Ascending aorta (tissue), 2 donors: ENCODE results near the gene TAX1BP3. TPM values are rescaled to one million over a fixed set of nuclear protein-coding genes. Genes with fewer than 3 reads are reported as not detected.

ENCODE experiments used
- DNase-seq, 2 donors: peaks; one replicate each; pipeline ENCODE4 v3.0.0-alpha.2; 2019; ENCODE audit warnings: low spot score in 2 of 2
- H3K27ac ChIP-seq, 2 donors: fragments of 200-600 bp; sonication (generic); one replicate each; pipeline ENCODE4 v1.5.1; 2016 to 2017; ENCODE audit warnings: mild to moderate bottlenecking in 1 of 2
- H3K27me3 ChIP-seq: fragments of 200-600 bp; sonication (generic); one replicate; pipeline ENCODE4 v1.5.1; 2017
- H3K36me3 ChIP-seq, 2 donors: fragments of 200-600 bp; sonication (generic); one replicate each; pipeline ENCODE4 v1.5.1; 2016
- H3K4me1 ChIP-seq, 2 donors: fragments of 200-600 bp; sonication (generic); one replicate each; pipeline ENCODE4 v1.5.1; 2016 to 2017; ENCODE audit warnings: mild to moderate bottlenecking in 1 of 2
- H3K4me3 ChIP-seq, 2 donors: fragments of 200-600 bp; sonication (generic); one replicate each; pipeline ENCODE4 v1.5.1; 2016 to 2017; ENCODE audit warnings: mild to moderate bottlenecking in 1 of 2
- H3K9me3 ChIP-seq, 2 donors: fragments of 200-600 bp; sonication (generic); one replicate each; pipeline ENCODE4 v1.5.1; 2016
- intact Hi-C: fragments of 100-400 bp; cut with DNase I; formaldehyde crosslinking; loops from one replicate; pipeline ENCODE4 v1.15.1; 2023
- total RNA-seq: library from RNA; depleted of rRNA; stranded (reverse); fragments of >200 nt; gene quantifications from one replicate; pipeline ENCODE4 v1.1.0, GENCODE V29; 2016
- TF ChIP-seq, protein P1 (sequence below), 3 experiments: fragments of 200-600 bp in 2 of 3; fragments of 450-650 bp in 1 of 3; sonication (generic) in 2 of 3; IDR thresholded peaks; one replicate each; pipeline ENCODE4 v1.5.1; 2016 to 2019; ENCODE audit warnings: antibody characterized with exemption in 3 of 3, mild to moderate bottlenecking in 1 of 3, moderate library complexity in 1 of 3

Gene TAX1BP3
- total RNA-seq, 1 donor from 2014 or later, result 165 TPM

DNA sequence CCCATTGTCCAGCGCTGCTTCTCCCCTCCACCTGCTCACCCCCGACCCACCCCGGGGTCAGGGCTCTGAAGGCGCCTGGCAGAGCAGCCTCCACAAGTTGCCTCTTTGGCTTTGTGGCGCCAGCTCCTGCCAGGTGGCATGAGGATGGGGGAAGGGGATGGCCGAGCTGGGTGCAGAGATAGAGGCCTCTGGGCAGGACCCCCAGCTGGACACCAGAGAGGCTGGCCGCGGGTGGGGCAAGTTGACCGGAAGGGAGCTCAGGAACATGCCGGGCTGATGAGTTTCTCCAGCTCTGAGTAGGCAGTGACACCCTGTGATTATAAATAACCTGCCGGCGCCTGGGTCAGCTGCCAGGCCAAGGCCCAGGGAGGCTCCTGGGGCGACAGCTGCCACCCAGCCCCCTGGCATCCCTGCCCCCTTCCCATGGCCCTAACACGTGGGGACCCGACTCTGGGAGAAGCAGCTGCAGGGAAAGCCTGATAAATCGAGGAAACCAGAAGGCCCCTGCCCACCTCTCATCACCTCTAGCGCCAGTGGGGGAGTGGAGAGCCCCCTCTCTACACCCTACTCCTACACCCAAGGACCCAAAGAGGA lies 26.8 kb upstream of the TAX1BP3 start:
- peak overlapping the region; percentile 51 to 70 for H3K4me3 ChIP-seq
- DNase-seq, result no peak
- no peaks in the 10 kb centered on the region for H3K9me3 ChIP-seq
- peaks cover 8% of the 10 kb centered on the region for H3K27me3 ChIP-seq
- no peak overlapping the region for H3K27ac ChIP-seq
- peaks cover 5% of the 10 kb centered on the region in 2 donors for H3K4me1 ChIP-seq
- TF ChIP-seq, protein P1, sequence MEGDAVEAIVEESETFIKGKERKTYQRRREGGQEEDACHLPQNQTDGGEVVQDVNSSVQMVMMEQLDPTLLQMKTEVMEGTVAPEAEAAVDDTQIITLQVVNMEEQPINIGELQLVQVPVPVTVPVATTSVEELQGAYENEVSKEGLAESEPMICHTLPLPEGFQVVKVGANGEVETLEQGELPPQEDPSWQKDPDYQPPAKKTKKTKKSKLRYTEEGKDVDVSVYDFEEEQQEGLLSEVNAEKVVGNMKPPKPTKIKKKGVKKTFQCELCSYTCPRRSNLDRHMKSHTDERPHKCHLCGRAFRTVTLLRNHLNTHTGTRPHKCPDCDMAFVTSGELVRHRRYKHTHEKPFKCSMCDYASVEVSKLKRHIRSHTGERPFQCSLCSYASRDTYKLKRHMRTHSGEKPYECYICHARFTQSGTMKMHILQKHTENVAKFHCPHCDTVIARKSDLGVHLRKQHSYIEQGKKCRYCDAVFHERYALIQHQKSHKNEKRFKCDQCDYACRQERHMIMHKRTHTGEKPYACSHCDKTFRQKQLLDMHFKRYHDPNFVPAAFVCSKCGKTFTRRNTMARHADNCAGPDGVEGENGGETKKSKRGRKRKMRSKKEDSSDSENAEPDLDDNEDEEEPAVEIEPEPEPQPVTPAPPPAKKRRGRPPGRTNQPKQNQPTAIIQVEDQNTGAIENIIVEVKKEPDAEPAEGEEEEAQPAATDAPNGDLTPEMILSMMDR (IDR thresholded peaks at IDR 0.05), result no peak
- H3K36me3 ChIP-seq, result no peaks in the 10 kb centered on the region
- intact Hi-C loops, result no loop called here

DNA sequence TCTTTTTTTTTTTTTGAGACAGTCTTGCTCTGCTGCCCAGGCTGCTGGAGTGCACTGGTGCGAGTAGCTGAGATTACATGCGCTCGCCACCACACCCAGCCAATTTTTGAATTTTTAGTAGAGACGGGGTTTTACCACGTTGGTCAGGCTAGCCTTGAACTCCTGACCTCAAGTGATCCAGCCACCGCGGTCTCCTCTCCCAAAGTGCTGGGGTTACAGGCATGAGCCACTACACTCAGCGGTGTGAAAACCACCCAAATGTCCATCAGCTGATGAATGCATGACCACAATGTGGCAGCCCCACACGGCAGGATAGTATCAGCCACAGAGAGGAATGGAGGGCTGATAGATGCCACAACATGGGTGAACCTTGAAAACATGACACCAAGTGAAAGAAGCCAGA lies 25.5 kb upstream of the TAX1BP3 start:
- Histone ChIP-seq H3K9me3 (no peaks in the 10 kb centered on the region), H3K4me1 (peaks cover 5% of the 10 kb centered on the region in 2 donors), H3K27me3 (peaks cover 8% of the 10 kb centered on the region), H3K4me3 (no peak overlapping the region), H3K36me3 (no peaks in the 10 kb centered on the region), H3K27ac (no peak overlapping the region)
- intact Hi-C loops, result no loop called here
- TF ChIP-seq, protein P1 (IDR thresholded peaks at IDR 0.05), result no peak
- no peak for DNase-seq

DNA sequence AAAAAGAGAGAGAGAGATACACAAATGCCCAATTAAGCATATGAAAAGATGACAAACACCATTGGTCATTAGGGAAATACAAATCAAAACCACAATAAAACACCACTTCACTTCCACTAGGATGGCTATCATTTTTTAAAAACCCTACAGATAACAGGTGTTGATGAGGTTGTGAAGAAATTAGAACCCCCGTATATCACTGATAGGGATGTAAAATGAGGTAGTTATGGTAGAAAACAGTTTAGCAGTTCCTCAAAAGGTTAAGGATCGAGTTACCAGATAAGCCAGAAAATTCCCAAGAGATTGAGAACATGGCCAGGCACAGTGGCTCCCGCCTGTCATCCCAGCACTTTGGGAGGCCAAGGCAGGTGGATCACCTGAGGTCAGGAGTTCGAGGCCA lies 24.8 kb upstream of the TAX1BP3 start:
- H3K36me3 ChIP-seq, result no peaks in the 10 kb centered on the region
- peaks cover 8% of the 10 kb centered on the region for H3K27me3 ChIP-seq
- intact Hi-C loops, result no loop called here
- TF ChIP-seq, protein P1 (IDR thresholded peaks at IDR 0.05), result no peak
- H3K9me3 ChIP-seq, result no peaks in the 10 kb centered on the region
- no peak overlapping the region for H3K27ac ChIP-seq
- DNase-seq, result no peak
- no peak overlapping the region for H3K4me3 ChIP-seq
- peaks cover 5% of the 10 kb centered on the region in 2 donors for H3K4me1 ChIP-seq

DNA sequence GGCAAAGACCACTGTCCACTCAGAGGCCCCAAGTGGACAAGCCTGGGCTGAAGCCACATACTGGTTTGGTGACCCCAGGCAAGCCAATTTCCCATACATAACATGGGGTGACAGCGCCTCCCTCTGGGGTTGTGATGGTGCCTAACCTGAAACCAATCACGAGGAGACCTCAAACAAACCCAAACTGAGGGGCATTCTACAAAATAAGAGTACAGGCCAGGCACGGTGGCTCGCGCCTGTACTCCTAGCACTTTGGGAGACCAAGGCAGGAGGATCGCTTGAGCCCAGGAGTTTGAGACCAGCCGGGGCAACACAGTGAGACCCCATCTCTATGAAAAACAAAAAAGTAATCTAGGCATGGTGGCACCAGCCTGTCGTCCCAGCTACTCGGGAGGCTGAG lies 24.0 kb upstream of the TAX1BP3 start:
- Histone ChIP-seq H3K4me3 (no peak overlapping the region), H3K27ac (no peak overlapping the region), H3K4me1 (peaks cover 5% of the 10 kb centered on the region in 2 donors), H3K27me3 (peaks cover 8% of the 10 kb centered on the region), H3K9me3 (no peaks in the 10 kb centered on the region), H3K36me3 (no peaks in the 10 kb centered on the region)
- TF ChIP-seq, protein P1 (IDR thresholded peaks at IDR 0.05), result no peak
- no peak for DNase-seq
- intact Hi-C loops, result no loop called here

DNA sequence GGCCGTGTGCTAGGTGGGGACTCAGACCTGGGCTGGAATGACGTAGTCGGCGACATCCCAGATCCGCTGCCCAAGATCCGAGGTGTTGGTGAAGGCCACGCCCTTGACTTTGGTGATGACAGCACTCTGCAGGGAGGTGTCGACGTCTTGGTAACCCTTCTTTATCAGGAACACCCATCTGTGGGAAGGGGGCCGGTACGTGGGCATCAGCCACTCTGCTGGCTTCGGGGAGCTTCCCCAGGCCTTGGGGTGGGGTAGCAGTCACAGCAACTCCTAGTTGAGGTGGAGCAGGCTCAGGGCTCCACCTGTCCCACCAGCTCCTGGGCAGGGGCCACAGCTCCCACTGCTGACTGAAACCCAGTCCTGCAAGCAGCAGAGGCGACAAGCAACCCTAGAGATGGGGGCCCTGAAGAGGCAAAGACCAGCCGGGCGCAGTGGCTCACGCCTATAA lies 23.3 kb upstream of the TAX1BP3 start:
- TF ChIP-seq, protein P1 (IDR thresholded peaks at IDR 0.05), result no peak
- peaks cover 8% of the 10 kb centered on the region for H3K27me3 ChIP-seq
- no peaks in the 10 kb centered on the region for H3K9me3 ChIP-seq
- DNase-seq, result no peak
- intact Hi-C loops, result no loop called here
- no peak overlapping the region for H3K4me3 ChIP-seq
- peaks cover 5% of the 10 kb centered on the region in 2 donors for H3K4me1 ChIP-seq
- no peaks in the 10 kb centered on the region for H3K36me3 ChIP-seq
- no peak overlapping the region for H3K27ac ChIP-seq
